ENCODE results near the gene CALD1.
A peak's percentile ranks its signal among the peaks of the same experiment; 100 is the strongest.

DNA sequence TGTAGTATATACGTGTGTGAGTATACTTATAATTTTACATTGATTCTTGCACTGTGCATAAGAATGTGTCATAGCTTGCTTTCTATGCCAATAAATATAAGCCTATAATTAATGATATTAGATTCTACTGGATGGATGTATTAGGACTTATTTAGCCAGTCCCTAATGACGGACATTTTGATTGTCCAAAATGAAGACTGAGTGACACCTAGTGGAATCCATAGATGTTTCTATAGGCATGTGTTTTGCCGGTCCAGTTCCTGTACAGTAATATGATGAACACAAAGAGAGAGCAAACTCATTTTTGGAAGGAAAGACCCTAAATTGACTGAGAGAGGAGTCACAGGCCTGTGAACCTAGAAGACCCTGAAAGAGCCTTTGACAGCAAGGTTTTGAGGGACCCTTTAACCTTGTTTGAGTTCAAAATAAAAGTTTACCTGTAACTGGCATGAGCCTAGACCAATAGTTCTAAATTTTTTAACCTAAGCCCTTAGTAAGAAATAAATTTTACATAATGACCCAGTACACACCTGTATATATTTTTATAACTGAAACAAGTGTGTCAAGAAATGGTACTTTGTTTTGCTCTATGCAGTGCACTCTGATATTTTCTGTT is 164.5 kb downstream of the CALD1 start:
- TF ChIP-seq EZH2 (IDR thresholded peaks at IDR 0.05; ENCODE audit: borderline replicate concordance, low read length) = no peak
- TF ChIP-seq, protein P1, sequence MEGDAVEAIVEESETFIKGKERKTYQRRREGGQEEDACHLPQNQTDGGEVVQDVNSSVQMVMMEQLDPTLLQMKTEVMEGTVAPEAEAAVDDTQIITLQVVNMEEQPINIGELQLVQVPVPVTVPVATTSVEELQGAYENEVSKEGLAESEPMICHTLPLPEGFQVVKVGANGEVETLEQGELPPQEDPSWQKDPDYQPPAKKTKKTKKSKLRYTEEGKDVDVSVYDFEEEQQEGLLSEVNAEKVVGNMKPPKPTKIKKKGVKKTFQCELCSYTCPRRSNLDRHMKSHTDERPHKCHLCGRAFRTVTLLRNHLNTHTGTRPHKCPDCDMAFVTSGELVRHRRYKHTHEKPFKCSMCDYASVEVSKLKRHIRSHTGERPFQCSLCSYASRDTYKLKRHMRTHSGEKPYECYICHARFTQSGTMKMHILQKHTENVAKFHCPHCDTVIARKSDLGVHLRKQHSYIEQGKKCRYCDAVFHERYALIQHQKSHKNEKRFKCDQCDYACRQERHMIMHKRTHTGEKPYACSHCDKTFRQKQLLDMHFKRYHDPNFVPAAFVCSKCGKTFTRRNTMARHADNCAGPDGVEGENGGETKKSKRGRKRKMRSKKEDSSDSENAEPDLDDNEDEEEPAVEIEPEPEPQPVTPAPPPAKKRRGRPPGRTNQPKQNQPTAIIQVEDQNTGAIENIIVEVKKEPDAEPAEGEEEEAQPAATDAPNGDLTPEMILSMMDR (IDR thresholded peaks at IDR 0.05; ENCODE audit: low read length) = peak; percentile 68

All from OCI-LY1 (cell line).